SK-N-SH (cell line): Measurements from ENCODE around the gene AFM.

Source experiments
- CTCF ChIP-seq: fragments of 200-600 bp; sonication (generic); IDR thresholded peaks from 2 replicates; pipeline ENCODE4 v1.6.1; 2017; ENCODE audit warnings: antibody characterized with exemption, mild to moderate bottlenecking, moderate library complexity
- ELF1 ChIP-seq: IDR thresholded peaks from 2 replicates; pipeline ENCODE4 v1.4.0; 2012
- EP300 ChIP-seq, 2 experiments: IDR thresholded peaks; 2 replicates each; pipeline versions ENCODE4 v1.4.0 to v1.6.1; 2012; ENCODE audit warnings: borderline replicate concordance in 1 of 2, low read depth in 1 of 2, low read length in 1 of 2
- FOXM1 ChIP-seq: IDR thresholded peaks from 2 replicates; pipeline ENCODE4 v1.4.0; 2012; ENCODE audit warnings: low read depth, mild to moderate bottlenecking
- GATA2 ChIP-seq: sonication (generic); formaldehyde crosslinking; IDR thresholded peaks from 2 replicates; pipeline ENCODE4 v1.5.0; 2020; ENCODE audit warnings: mild to moderate bottlenecking, missing genetic modification reagents
- MAX ChIP-seq: IDR thresholded peaks from 2 replicates; pipeline ENCODE4 v1.4.0; 2012; ENCODE audit warnings: low read depth
- POLR2AphosphoS5 ChIP-seq: IDR thresholded peaks from 2 replicates; pipeline ENCODE4 v1.6.1; 2012; ENCODE audit warnings: low read depth, low read length
- SMC3 ChIP-seq: IDR thresholded peaks from 2 replicates; pipeline ENCODE4 v1.6.1; 2012; ENCODE audit warnings: low read depth, low read length, improper control_type of control experiment
- USF2 ChIP-seq: fragments of 150-350 bp; IDR thresholded peaks from 2 replicates; pipeline ENCODE4 v1.6.1; 2017; ENCODE audit warnings: antibody characterized with exemption, low read length, low read depth, borderline replicate concordance

DNA sequence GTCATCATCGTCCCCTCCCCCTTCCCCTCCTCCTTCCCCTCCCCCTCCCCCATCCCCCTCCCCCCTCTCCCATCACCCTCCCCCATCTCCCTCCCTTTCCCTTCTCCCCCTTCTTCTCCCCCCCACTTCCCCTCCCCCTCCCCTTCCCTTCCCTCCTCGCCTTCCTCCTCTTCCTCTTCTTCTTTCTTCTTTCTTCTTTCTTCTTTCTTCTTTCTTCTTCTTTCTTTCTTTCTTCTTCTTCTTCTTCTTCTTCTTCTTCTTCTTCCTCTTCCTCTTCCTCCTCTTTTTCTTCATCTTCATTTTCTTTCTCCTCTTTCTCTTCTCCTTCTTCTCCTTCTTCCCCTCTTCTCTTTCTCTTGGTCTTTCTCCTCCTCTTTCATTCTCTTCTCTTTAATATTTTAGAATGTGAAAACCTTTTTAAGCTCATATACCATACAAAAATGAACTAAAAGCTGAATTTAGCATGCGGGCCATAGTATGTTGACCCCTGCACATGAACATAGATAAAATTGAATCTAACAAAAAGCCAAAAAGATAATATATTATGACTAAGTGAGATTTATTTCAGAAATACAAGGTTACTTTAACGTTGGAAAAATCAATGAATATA lies 20.5 kb upstream of the AFM start:
- no peak for TF ChIP-seq FOXM1
- no peak for TF ChIP-seq ELF1
- no peak for TF ChIP-seq GATA2 (CRISPR knock-in tag)
- TF ChIP-seq CTCF = no peak
- no peak for TF ChIP-seq POLR2AphosphoS5
- TF ChIP-seq USF2 = no peak
- no peak for TF ChIP-seq MAX
- no peak for TF ChIP-seq SMC3
- no peak for TF ChIP-seq EP300 (IDR thresholded peaks at IDR 0.05; ENCODE audit: borderline replicate concordance in 1 of 2, low read depth in 1 of 2, low read length in 1 of 2)
